ENCODE measurements around the gene FCHSD2.
A peak's percentile ranks its signal among the peaks of the same experiment; 100 is the strongest.

The FCHSD2 gene

DNA sequence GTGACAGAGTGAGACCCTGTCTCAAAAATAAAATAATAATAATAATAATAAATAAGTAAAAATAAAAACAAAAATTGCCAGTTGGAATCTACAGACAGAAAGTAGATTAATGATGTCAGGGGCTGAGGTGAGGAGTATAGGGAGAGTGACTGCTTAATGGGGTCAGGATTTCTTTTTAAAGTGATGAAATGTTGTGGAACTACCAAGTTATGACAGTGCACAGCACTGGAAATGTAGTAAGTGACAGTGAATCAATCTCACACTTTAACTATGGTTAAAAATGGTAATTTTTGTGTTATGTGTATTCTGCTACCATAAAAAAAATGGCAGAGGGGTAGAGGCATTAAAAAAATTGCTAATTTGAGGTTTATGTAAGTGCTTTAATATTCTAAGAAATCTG lies 240.7 kb downstream of the FCHSD2 start:
- DNase-seq (ENCODE audit: insufficient read length, low spot score) = no peak
- TF ChIP-seq TAF1 (IDR thresholded peaks at IDR 0.05; ENCODE audit: low read depth, low read length) = no peak
- TF ChIP-seq POLR2A (IDR thresholded peaks at IDR 0.05; ENCODE audit: low read depth, low read length) = no peak
- TF ChIP-seq PAX5 (IDR thresholded peaks at IDR 0.05; ENCODE audit: insufficient read depth, low read length, severe bottlenecking) = no peak
- TF ChIP-seq SPI1 (IDR thresholded peaks at IDR 0.05; ENCODE audit: low read depth, low read length) = no peak
- no peak for TF ChIP-seq POU2F2 (IDR thresholded peaks at IDR 0.05; ENCODE audit: low read depth, low read length)
- TF ChIP-seq POLR2AphosphoS5 (IDR thresholded peaks at IDR 0.05; ENCODE audit: low read depth, low read length) = no peak
- FAIRE-seq = no peak

DNA sequence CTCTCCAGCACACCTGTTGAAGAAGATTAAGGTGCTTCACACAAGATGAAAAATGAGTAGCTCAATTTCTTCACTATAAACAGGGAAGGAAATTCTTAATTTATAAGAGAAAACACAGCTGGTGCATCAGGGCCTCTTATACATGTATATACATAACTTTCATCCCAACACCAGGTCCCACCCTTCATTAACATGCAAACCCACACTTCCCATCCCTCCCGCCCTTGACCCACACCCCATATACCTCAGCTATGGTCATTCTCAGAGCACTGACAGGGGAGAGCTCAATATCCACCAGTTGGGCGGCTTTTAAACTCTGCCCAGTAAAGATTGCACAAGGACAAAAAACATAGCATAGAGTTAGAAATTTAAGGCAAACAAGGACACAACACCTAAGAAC lies 242.1 kb downstream of the FCHSD2 start:
- no peak for DNase-seq (ENCODE audit: insufficient read length, low spot score)
- TF ChIP-seq PAX5 (IDR thresholded peaks at IDR 0.05; ENCODE audit: insufficient read depth, low read length, severe bottlenecking) = no peak
- no peak for TF ChIP-seq POU2F2 (IDR thresholded peaks at IDR 0.05; ENCODE audit: low read depth, low read length)
- no peak for TF ChIP-seq TAF1 (IDR thresholded peaks at IDR 0.05; ENCODE audit: low read depth, low read length)
- no peak for TF ChIP-seq SPI1 (IDR thresholded peaks at IDR 0.05; ENCODE audit: low read depth, low read length)
- no peak for TF ChIP-seq POLR2AphosphoS5 (IDR thresholded peaks at IDR 0.05; ENCODE audit: low read depth, low read length)
- no peak for TF ChIP-seq POLR2A (IDR thresholded peaks at IDR 0.05; ENCODE audit: low read depth, low read length)
- no peak for FAIRE-seq

DNA sequence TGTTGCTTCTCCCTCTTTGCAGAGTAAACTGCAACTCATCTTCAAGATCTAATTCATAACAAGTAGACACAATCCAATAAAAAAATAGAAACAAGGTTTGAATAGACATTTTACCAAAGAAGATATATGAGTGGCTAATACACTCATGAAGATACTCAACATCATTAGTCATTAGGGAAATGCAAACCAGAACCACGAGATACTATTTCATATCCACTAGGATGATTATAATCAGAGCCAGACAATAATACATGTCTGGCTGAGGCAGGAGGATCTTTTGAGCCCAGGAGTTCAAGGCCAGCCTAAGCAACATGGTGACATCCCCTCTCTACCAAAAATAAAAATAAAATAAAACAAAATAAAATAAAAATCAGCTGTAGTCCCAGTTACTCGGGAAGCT lies 242.9 kb downstream of the FCHSD2 start:
- FAIRE-seq = no peak
- TF ChIP-seq POLR2AphosphoS5 (IDR thresholded peaks at IDR 0.05; ENCODE audit: low read depth, low read length) = no peak
- TF ChIP-seq SPI1 (IDR thresholded peaks at IDR 0.05; ENCODE audit: low read depth, low read length) = no peak
- no peak for TF ChIP-seq TAF1 (IDR thresholded peaks at IDR 0.05; ENCODE audit: low read depth, low read length)
- DNase-seq (ENCODE audit: insufficient read length, low spot score) = no peak

DNA sequence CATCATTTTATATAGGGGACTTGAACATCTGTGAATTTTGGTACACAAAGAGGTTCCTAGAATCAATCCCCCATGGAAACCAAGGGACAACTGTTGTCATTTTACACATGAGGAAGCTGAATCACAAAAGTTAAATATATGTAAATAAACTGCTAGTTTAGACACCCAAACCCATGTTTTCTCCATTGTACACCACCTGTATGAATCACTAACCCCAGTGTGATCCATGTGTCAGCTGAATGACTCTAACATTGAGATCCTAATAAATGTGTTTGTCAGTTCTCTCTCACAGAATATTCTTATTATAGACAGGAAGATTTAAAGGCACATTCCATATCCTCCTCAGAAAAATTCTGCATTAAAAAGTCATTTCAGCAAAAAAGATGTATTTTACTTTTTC lies 244.6 kb downstream of the FCHSD2 start:
- DNase-seq (ENCODE audit: insufficient read length, low spot score) (no peak), FAIRE-seq (no peak)
- TF ChIP-seq PAX5 (IDR thresholded peaks at IDR 0.05; ENCODE audit: insufficient read depth, low read length, severe bottlenecking) = no peak
- no peak for TF ChIP-seq SPI1 (IDR thresholded peaks at IDR 0.05; ENCODE audit: low read depth, low read length)
- TF ChIP-seq POU2F2 (IDR thresholded peaks at IDR 0.05; ENCODE audit: low read depth, low read length) = no peak
- no peak for TF ChIP-seq TAF1 (IDR thresholded peaks at IDR 0.05; ENCODE audit: low read depth, low read length)
- TF ChIP-seq POLR2A (IDR thresholded peaks at IDR 0.05; ENCODE audit: low read depth, low read length) = no peak
- no peak for TF ChIP-seq POLR2AphosphoS5 (IDR thresholded peaks at IDR 0.05; ENCODE audit: low read depth, low read length)

DNA sequence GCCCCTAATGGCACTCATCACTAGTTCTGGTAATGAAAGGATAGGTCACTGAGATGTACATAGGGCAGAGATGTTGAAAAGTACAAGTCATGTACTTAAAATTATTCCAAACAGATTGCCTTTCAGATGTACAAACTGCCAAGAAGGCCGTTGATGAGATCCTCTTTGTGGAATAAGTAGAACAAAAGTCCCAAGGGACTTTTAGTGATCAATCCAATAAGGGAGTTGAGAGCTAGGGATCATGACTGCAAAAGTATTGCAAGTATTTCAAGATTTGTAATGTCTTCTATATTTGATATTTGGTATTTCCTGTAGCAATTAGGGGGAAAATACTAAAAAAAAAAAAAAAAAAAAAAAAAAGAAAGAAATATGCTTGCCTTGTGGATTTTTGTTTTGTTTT lies 245.7 kb downstream of the FCHSD2 start:
- no peak for FAIRE-seq
- no peak for DNase-seq (ENCODE audit: insufficient read length, low spot score)
- no peak for TF ChIP-seq POLR2A (IDR thresholded peaks at IDR 0.05; ENCODE audit: low read depth, low read length)
- no peak for TF ChIP-seq POLR2AphosphoS5 (IDR thresholded peaks at IDR 0.05; ENCODE audit: low read depth, low read length)
- no peak for TF ChIP-seq TAF1 (IDR thresholded peaks at IDR 0.05; ENCODE audit: low read depth, low read length)
- no peak for TF ChIP-seq POU2F2 (IDR thresholded peaks at IDR 0.05; ENCODE audit: low read depth, low read length)
- TF ChIP-seq PAX5 (IDR thresholded peaks at IDR 0.05; ENCODE audit: insufficient read depth, low read length, severe bottlenecking) = no peak

DNA sequence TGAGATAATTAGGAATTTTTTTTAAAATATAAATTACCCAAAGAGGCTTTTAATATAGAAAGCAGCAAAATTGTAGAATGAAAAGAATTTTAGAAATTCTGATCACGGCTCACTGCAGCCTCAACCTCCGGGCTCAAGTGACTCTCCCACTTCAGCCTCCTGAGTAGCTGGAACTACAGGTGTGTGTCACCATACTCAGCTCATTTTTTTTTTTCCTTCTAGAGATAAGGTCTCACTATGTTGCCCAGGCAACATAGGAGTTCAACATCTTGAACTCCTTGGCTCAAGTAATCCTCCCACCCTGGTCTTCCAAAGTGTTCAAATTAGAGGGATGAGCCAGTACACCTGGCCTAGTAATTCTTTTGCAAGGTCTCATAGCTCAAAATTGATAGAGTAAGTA lies 251.2 kb downstream of the FCHSD2 start:
- DNase-seq (ENCODE audit: insufficient read length, low spot score) (no peak), FAIRE-seq (no peak)
- TF ChIP-seq SPI1 (IDR thresholded peaks at IDR 0.05; ENCODE audit: low read depth, low read length) (no peak), TAF1 (IDR thresholded peaks at IDR 0.05; ENCODE audit: low read depth, low read length) (no peak), PAX5 (IDR thresholded peaks at IDR 0.05; ENCODE audit: insufficient read depth, low read length, severe bottlenecking) (no peak), POU2F2 (IDR thresholded peaks at IDR 0.05; ENCODE audit: low read depth, low read length) (no peak), POLR2A (IDR thresholded peaks at IDR 0.05; ENCODE audit: low read depth, low read length) (no peak), POLR2AphosphoS5 (IDR thresholded peaks at IDR 0.05; ENCODE audit: low read depth, low read length) (no peak)

DNA sequence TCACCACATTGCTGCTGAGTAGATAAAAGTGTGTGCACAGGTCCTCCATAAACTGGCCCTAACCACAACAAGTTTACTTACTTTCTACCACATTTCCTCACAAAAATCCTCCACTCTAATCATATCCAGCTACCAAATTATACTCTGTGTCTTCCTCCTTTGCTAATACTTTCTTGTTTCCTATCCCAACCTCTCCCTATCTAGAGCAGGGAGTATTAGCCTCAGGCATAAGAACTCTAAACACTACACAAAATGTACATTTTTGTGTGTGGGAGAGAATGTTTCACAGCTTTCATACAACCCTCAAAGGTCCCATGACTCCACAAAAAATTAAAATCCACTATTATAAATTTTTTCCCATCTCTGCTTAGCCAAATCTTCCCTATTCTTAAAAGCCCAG lies 255.5 kb downstream of the FCHSD2 start:
- DNase-seq (ENCODE audit: insufficient read length, low spot score) (no peak), FAIRE-seq (no peak)
- TF ChIP-seq POU2F2 (IDR thresholded peaks at IDR 0.05; ENCODE audit: low read depth, low read length) (no peak), SPI1 (IDR thresholded peaks at IDR 0.05; ENCODE audit: low read depth, low read length) (no peak), PAX5 (IDR thresholded peaks at IDR 0.05; ENCODE audit: insufficient read depth, low read length, severe bottlenecking) (no peak), POLR2A (IDR thresholded peaks at IDR 0.05; ENCODE audit: low read depth, low read length) (no peak), POLR2AphosphoS5 (IDR thresholded peaks at IDR 0.05; ENCODE audit: low read depth, low read length) (no peak), TAF1 (IDR thresholded peaks at IDR 0.05; ENCODE audit: low read depth, low read length) (no peak)

DNA sequence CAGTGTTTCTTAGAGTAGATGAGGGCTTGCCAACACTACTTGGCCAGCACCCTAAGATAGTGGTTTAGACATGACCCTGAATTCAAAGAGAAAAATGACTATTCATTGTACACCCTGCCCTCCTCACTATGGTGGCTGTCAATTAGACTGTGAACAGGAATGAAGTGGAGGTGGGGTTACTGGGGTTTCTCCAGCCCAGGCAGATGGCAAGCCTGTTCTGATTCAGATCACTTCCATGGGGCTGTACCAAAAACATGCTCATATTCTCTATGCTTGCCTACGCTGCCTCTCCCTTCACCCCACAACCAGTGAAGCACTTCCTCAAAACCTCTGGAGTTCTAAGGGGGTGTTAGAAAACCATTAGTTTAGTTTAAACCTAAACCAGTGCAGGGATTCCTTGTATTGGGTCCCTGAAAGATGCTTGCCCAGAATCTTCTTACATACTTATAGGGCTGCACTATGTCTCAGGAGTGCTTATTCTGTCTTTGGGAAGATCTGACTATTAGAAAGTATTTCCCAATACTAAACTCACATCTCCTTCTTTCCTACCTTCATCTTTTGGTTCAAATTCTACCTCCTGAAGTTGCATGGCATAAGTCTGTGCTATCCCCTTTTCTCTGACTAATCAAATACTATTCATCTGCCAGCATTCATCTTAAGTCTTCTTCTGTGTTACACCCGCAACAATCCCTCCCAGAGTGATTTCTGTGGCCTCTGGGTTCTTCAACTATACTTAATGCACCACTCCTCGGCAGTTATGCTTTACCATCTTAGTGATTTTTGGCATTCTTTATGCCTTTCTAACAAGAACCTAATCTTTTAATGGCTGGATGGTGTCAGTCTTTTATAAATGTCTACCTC lies 256.1 kb downstream of the FCHSD2 start:
- TF ChIP-seq SPI1 (IDR thresholded peaks at IDR 0.05; ENCODE audit: low read depth, low read length) (peak; percentile 57), PAX5 (IDR thresholded peaks at IDR 0.05; ENCODE audit: insufficient read depth, low read length, severe bottlenecking) (no peak)
- FAIRE-seq (no peak), DNase-seq (ENCODE audit: insufficient read length, low spot score) (no peak)

DNA sequence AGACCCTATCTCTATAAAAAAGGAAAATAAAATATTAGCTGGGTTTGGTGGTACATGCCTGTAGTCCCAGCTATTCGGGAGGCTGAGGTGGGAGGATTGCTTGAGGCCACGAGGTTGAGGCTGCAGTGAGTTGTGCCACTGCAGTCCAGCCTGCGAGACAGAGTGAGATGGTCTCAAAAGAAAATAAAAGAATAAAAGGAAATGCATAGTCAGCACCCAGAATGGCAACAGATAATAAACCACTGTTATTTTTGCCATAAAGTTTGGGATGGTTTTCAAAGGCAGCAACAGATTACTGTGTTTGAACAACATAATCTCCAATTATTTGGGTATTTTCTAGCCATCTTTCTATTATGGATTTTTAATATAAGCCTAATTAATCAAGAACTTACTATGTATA lies 266.0 kb downstream of the FCHSD2 start:
- TF ChIP-seq SPI1 (IDR thresholded peaks at IDR 0.05; ENCODE audit: low read depth, low read length) (no peak), TAF1 (IDR thresholded peaks at IDR 0.05; ENCODE audit: low read depth, low read length) (no peak), POLR2A (IDR thresholded peaks at IDR 0.05; ENCODE audit: low read depth, low read length) (no peak), PAX5 (IDR thresholded peaks at IDR 0.05; ENCODE audit: insufficient read depth, low read length, severe bottlenecking) (no peak), POU2F2 (IDR thresholded peaks at IDR 0.05; ENCODE audit: low read depth, low read length) (no peak), POLR2AphosphoS5 (IDR thresholded peaks at IDR 0.05; ENCODE audit: low read depth, low read length) (no peak)
- DNase-seq (ENCODE audit: insufficient read length, low spot score) (no peak), FAIRE-seq (no peak)

DNA sequence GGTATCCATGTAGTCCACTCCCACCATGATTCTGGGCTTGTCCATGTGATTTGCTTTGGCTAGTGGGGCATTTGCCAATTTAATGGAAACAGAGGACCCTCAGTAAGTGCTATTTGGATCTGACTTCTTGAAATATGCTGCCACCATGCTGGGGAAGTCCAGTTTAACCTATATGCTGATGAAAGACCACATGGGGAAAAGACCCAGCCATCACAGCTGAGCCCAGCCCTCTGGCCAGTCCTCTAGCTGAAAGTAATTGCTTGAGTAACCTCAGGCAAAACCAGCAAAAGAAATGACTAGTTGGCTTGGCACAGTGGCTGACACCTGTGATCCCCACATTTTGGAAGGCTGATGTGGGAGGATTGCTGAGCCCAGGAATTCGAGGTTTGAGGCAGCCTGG lies 266.4 kb downstream of the FCHSD2 start:
- no peak for FAIRE-seq

More for the DNA sequence above, 266.4 kb downstream of the FCHSD2 start:
- no peak for DNase-seq (ENCODE audit: insufficient read length, low spot score)
- TF ChIP-seq POLR2A (IDR thresholded peaks at IDR 0.05; ENCODE audit: low read depth, low read length) (no peak), PAX5 (IDR thresholded peaks at IDR 0.05; ENCODE audit: insufficient read depth, low read length, severe bottlenecking) (no peak), TAF1 (IDR thresholded peaks at IDR 0.05; ENCODE audit: low read depth, low read length) (no peak), POLR2AphosphoS5 (IDR thresholded peaks at IDR 0.05; ENCODE audit: low read depth, low read length) (no peak), POU2F2 (IDR thresholded peaks at IDR 0.05; ENCODE audit: low read depth, low read length) (peak; percentile 74; the same call in 1 of the 2 replicates)

Measured in GM12891 (cell line).